CD4-positive, alpha-beta T cell treated with Interleukin-15 for 1 hour (primary cell): Measurements from ENCODE around the gene DNER.
A peak's percentile ranks its signal among the peaks of the same experiment; 100 is the strongest.
"Not testable (repeated sequence)": the region's sequence is repeated elsewhere in the genome, so short reads cannot be mapped to it uniquely, and the experiment has no call there.

Experiments used
- DNase-seq: peaks from one replicate; pipeline ENCODE4 v3.0.0-alpha.2; 2020

DNER gene

DNA sequence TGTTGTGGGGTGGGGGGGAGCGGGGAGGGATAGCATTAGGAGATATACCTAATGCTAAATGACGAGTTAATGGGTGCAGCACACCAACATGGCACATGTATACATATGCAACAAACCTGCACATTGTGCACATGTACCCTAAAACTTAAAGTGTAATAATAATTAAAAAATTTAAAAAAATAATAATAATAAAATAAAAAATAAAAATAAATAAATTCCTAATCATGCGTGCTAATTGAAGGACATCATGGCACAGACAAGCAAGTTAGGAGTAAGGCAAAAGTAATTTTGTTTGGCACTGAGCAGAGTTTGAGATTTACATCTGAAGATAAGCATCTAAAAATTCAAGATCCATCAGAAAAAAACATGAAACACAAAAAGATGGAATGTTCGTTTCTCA, 100.3 kb downstream of the DNER start:
- not testable (repeated sequence) for DNase-seq

DNA sequence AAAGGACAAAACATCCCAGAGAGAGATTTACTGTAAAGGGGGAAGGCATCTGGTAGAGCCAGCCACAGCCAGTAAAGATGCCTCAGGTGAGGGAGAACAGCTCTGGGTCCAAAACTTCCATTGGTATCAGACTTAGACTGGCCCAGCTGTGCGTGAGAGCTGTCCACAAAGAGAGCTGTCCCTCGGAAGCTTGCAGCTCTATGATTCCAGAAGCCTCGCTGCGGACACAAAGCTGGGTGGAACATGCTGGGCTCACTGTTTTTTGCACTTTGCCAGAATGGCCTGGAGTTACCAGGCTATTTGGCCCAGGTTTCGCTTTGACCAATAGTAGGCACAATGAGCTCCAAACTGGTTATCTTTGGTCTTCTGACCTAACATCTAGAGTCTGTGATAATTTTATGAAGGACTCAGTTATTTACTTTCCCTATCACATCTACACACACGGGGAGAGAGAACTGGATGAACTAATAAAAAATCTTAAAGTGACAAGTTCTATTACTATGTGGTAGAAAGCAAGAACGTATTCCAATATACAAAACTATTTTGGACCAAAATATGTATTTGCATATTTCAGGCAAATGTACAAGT, 101.9 kb downstream of the DNER start:
- DNase-seq, result no peak

GRCh38 chr2:229611360-229611759, 103.0 kb downstream of the DNER start:
- no peak for DNase-seq

- no peak for DNase-seq
These were observed 103.5 kb downstream of the DNER start for GRCh38 chr2:229610872-229611271.

DNA sequence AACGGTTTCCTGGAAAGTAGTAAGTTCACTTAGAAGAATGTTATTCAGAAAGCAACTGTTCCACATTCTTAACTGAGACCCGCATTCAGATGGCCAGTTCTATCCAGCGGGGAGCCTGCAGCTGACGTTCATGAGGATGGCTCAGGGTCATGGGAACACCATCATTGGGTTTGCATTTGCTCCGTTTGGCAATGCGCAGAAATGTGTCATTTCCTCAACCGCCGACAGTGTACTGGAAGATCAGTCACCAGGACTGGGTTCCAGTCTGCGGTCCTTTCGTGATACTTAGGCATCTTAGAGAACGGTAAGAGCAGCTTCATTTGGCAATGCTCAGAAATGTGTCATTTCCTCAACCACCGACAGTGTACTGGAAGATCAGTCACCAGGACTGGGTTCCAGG, 104.0 kb downstream of the DNER start:
- DNase-seq, result no peak

GRCh38 chr2:229601936-229602335, 112.4 kb downstream of the DNER start:
- DNase-seq, result no peak

DNA sequence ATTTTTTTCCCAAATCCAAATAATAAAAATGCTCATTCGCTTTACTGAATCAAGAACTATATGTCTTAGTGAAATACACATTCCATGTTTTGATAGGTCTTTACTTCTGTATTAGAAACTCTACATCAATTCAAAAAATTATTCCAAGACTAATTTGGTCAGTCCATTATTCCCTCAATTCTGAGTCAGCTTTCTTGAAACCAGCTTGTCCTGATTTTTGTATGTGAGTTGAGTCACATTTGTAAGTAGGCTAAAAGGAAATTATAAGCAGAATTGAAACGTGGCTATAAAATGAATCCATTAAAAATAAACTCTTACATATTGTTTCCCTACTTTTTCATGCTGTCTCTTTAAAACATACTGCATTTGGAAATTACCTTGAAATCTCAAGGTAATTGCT, 113.0 kb downstream of the DNER start:
- DNase-seq, result no peak

DNA sequence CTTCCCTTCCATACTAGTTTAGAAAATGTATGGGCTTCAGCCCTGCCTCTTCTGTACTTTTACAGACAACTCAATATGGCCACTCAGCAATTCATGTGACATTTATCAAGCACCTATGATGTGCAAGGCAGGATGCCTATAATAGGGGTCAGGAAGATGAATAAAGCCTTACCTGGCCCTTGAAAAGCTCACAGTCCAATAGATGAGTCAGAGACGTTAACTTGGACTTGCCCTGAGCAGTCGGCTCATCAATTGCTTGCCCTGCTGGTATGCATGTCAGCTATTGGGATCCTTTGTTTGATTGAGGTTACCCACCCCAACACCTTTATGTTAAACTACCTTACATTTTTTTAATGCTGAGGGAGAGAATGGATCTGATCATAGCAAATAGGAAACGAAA, 116.1 kb downstream of the DNER start:
- no peak for DNase-seq

DNA sequence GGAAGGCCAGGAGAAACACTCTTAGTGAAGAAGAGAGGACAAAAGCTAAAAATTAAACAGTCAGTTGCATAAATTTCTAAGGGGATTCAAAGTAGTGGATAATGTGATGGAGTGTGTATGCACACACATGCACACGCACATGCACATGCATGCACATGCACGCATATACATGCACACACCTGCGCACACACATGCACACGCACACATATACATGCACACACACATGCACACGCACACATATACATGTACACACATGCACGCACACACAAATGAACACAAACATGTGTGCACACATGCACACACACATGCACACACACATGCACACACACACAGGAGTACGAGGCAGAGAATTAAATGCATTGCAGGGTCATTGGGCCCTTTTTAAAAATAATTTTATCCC, 117.6 kb downstream of the DNER start:
- DNase-seq, result no peak

DNA sequence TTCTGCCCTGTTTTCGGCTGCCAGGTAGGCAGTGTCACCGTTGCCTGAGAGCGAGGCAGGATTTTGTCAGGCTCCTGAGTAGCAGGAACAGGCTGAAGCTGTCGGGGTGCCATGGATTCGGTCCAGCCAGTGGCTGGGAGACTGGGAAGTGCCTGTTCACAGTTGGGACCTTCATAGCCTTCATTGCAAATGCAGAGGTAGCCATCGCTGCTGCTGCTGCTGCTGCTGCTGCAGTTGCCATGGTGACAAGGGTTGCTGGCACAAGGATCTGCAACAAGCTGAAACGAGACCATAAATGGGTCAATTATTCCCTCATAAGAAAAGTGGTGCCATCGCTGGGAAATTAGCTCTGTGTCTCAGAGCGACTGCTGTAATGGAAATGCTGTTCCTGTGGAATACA, 122.7 kb downstream of the DNER start:
- DNase-seq, result no peak

DNA sequence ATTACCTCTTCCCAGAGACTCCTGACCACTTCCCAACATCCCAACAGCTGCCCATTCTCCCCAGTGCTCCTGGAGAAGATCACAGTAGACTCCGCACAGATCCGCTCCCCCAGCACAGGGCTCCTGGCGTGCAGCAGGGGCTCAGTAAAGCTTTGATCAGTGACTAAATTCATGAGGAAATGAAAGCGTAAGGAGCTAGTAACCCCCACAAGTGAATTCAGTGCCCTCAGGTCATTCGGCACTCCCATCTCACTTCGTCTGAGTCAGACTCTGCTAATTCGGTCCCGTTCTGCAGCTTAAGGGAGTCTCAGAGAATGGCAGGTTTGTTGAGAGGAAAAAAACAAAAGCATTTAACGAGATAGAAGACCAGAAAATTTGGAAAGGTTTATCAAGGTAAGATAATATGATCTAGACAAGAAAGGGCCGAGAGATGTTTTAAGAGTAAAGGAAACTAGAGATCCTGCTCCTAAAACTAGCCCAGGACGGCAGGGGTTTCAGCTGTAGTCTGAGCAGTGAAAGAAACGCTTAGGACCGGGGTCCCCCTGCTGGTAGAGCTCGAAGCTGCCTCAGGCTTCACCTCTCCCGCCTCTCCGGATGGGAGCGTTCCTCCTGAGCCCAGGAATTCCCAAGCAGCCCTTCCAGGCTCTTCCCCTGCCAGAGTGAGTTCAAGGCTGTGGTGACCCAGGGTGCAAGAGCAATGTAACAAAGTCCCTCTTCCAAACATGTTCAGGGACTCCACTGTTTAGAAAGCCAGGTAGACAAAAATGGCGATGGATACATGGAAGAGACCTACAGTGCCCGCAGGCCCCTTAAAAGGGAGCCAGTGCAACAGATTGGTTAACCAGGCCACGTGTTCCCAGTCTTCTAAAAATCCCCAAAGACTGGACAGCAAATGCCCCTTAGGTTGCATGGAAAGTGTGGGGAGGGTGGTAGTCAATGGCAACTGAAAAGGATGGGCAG, 127.3 kb downstream of the DNER start:
- DNase-seq, result peak; percentile 23

DNA sequence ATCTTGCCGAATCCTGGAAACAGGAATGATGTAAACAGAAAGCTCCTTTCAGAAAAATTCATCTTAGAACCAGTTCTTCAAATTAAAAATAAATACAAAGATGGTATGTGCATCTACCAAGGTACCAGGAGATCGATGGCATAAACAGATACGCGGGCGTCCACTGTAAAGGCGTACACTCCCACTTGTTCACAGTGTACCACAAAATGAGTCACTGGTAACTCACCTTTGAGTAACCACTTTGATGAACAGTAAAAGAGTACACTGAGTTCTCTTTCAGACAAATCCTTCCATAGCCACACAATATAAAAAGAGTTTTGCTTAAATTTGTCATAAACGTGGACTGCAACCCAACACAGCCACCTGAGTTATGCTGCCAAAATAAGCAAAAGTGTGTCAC, 128.3 kb downstream of the DNER start:
- no peak for DNase-seq

DNA sequence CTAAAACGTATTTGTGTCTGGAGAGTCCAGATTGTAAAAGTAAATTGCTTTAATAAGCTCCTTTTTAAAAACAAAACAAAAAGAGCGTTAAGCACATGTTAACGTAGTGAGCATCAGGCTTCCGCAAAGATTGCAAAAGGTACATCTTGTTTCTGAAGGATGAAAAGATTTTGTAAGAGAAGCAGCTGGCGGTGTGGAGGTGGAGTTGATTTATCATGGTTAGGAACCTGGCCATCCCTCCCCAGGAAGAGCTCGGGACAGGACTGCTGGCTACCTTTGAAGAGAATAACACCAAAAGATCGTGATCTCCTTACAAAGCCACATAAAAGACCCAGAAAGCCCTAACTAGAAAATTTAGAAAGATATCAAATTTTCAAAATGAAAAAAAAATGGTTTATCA, 132.2 kb downstream of the DNER start:
- DNase-seq, result no peak

GRCh38 chr2:229578052-229578846, 136.1 kb downstream of the DNER start:
- no peak for DNase-seq

DNA sequence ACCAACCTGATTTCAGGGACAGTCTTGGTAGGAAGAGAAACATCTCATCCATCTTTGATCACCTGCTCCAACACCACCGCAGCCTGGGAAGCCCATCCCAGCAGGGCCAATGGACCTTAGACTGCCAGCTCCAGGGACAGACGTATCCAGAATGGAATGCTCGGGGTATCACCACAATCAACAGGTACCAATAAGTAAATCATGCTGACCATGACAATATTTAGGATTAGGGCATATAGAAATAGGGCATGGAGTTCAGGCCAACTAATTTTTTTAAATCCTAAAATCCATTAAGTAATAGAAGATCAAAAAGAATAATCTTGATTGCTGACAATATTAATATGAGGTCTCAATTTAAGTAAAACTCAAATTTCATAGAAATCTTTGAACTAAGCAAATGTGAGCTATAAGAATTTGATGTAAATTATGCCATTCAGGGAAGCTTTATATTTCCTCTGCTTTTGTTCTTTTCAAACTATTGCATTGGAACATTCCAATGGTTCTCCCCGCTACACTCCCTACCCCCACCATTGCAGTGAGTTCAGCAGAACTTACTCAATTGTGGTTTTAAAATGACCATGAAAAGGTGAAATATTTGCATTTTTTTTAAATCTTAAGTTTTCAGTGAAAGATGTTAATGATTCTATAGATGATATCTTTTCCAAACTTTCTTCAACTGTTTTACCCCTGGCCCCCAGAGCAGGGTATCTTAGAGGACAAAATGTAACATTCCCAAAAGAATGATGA, 138.6 kb downstream of the DNER start:
- no peak for DNase-seq

- no peak for DNase-seq
These were observed 141.7 kb downstream of the DNER start for GRCh38 chr2:229572507-229573271.

- no peak for DNase-seq
These were observed 143.1 kb downstream of the DNER start for GRCh38 chr2:229571243-229571642.

- no peak for DNase-seq
These were observed 148.0 kb downstream of the DNER start for GRCh38 chr2:229566370-229566769.

- no peak for DNase-seq
These were observed 150.0 kb downstream of the DNER start for GRCh38 chr2:229564300-229564907.

- no peak for DNase-seq
These were observed 151.0 kb downstream of the DNER start for GRCh38 chr2:229563388-229563787.

DNA sequence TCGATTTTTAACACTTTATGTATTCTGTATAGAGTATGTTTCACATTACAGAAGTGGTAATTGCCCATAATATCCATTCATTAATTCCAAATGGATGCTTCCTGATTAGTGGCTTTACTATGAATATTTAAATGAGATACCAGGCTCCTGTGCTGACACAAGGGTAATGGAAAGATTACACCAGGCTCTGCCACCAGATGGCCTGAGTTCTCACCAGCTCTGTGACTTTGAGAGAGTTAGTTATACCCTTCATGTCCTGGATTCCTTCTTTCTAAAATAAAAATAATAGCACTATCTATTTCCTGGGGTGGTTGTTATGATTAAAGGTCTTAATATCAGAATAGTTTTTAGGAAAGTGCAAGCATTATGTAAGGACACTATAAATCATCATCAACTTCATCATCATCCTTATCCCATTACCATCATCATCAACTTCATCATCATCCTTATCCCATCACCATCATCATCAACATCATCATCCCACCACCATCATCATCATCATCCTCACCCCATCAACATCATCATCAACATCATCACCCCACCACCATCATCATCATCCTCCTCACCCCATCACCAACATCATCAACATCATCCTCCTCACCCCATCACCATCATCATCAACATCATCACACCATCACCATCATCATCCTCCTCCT, 151.8 kb downstream of the DNER start:
- DNase-seq, result no peak
